Glutamatergic neuron (in vitro differentiated cells): ENCODE data around the gene SST. TPM values are rescaled to one million over a fixed set of nuclear protein-coding genes. Genes with fewer than 3 reads are reported as not detected.

Experiments
- DNase-seq: peaks from one replicate; pipeline ENCODE4 v3.0.0; 2022
- H3K27ac Mint-ChIP-seq: one replicate; pipeline ENCODE4 v1.8.0; 2020; ENCODE audit warnings: mild to moderate bottlenecking, mixed read lengths, inconsistent platforms; ENCODE audit not compliant: unreplicated experiment
- H3K27me3 Mint-ChIP-seq: one replicate; pipeline ENCODE4 v1.8.0; 2020; ENCODE audit warnings: mild to moderate bottlenecking, moderate library complexity, mixed read lengths, inconsistent platforms; ENCODE audit not compliant: unreplicated experiment
- H3K36me3 Mint-ChIP-seq: one replicate; pipeline ENCODE4 v1.8.0; 2020; ENCODE audit warnings: mild to moderate bottlenecking, mixed read lengths, inconsistent platforms; ENCODE audit not compliant: unreplicated experiment
- H3K4me1 Mint-ChIP-seq: one replicate; pipeline ENCODE4 v1.8.0; 2020; ENCODE audit warnings: mild to moderate bottlenecking, low read depth, mixed read lengths, inconsistent platforms; ENCODE audit not compliant: unreplicated experiment
- H3K4me3 Mint-ChIP-seq: one replicate; pipeline ENCODE4 v1.8.0; 2020; ENCODE audit warnings: mild to moderate bottlenecking, mixed read lengths, inconsistent platforms; ENCODE audit not compliant: unreplicated experiment
- H3K9me3 Mint-ChIP-seq: one replicate; pipeline ENCODE4 v1.8.0; 2020; ENCODE audit warnings: mild to moderate bottlenecking, moderate library complexity, mixed read lengths, inconsistent platforms; ENCODE audit not compliant: unreplicated experiment
- CTCF ChIP-seq: fragments of 200-600 bp; sonication (generic); IDR thresholded peaks from one replicate; pipeline ENCODE4 v1.5.0; 2021; ENCODE audit not compliant: partially characterized antibody, unreplicated experiment
- total RNA-seq: library from RNA; stranded (reverse); fragmentation: NEBNext Ultra II Directional; extraction: Animal tissue kit (Norgen Biotek cat#: 25700); gene quantifications from one replicate; pipeline ENCODE4 v1.2.1, GENCODE V29; 2021; ENCODE audit not compliant: unreplicated experiment

SST gene
- total RNA-seq, 1 donor from 2014 or later, result 1,741 TPM

GRCh38 chr3:187695449-187695848 is 25.3 kb upstream of the SST start:
- TF ChIP-seq CTCF, result no peak
- no peak overlapping the region for H3K4me3 Mint-ChIP-seq
- H3K4me1 Mint-ChIP-seq, result peaks cover 2% of the 10 kb centered on the region
- DNase-seq, result no peak
- peaks cover 6% of the 10 kb centered on the region for H3K9me3 Mint-ChIP-seq
- H3K27ac Mint-ChIP-seq, result no peak overlapping the region
- H3K27me3 Mint-ChIP-seq, result peaks cover 10% of the 10 kb centered on the region
- no peaks in the 10 kb centered on the region for H3K36me3 Mint-ChIP-seq

GRCh38 chr3:187694801-187695200 is 24.6 kb upstream of the SST start:
- Mint-ChIP-seq H3K4me1 (peaks cover 2% of the 10 kb centered on the region), H3K27ac (no peak overlapping the region)

GRCh38 chr3:187693431-187693830 is 23.2 kb upstream of the SST start:
- H3K27ac Mint-ChIP-seq, result no peak overlapping the region

More at GRCh38 chr3:187694801-187695200, 24.6 kb upstream of the SST start:
- no peak for TF ChIP-seq CTCF
- H3K36me3 Mint-ChIP-seq, result no peaks in the 10 kb centered on the region
- H3K4me3 Mint-ChIP-seq, result no peak overlapping the region
- peaks cover 4% of the 10 kb centered on the region for H3K9me3 Mint-ChIP-seq
- peaks cover 7% of the 10 kb centered on the region for H3K27me3 Mint-ChIP-seq
- DNase-seq, result no peak

GRCh38 chr3:187689984-187690383 is 19.8 kb upstream of the SST start:
- no peak for DNase-seq
- peaks cover 5% of the 10 kb centered on the region for H3K27me3 Mint-ChIP-seq
- no peaks in the 10 kb centered on the region for H3K9me3 Mint-ChIP-seq
- H3K4me3 Mint-ChIP-seq, result no peak overlapping the region
- H3K4me1 Mint-ChIP-seq, result no peaks in the 10 kb centered on the region
- no peak overlapping the region for H3K27ac Mint-ChIP-seq
- no peaks in the 10 kb centered on the region for H3K36me3 Mint-ChIP-seq
- no peak for TF ChIP-seq CTCF

More at GRCh38 chr3:187693431-187693830, 23.2 kb upstream of the SST start:
- Mint-ChIP-seq H3K27me3 (peaks cover 5% of the 10 kb centered on the region), H3K4me3 (no peak overlapping the region), H3K9me3 (peaks cover 2% of the 10 kb centered on the region), H3K36me3 (no peaks in the 10 kb centered on the region), H3K4me1 (peaks cover 2% of the 10 kb centered on the region)
- no peak for DNase-seq
- TF ChIP-seq CTCF, result no peak

GRCh38 chr3:187686621-187687273 is 16.6 kb upstream of the SST start:
- Mint-ChIP-seq H3K27me3 (no peaks in the 10 kb centered on the region), H3K9me3 (no peaks in the 10 kb centered on the region), H3K4me1 (no peaks in the 10 kb centered on the region)

More at GRCh38 chr3:187686621-187687273, 16.6 kb upstream of the SST start:
- no peak overlapping the region for H3K27ac Mint-ChIP-seq
- TF ChIP-seq CTCF, result no peak
- no peaks in the 10 kb centered on the region for H3K36me3 Mint-ChIP-seq
- no peak for DNase-seq
- H3K4me3 Mint-ChIP-seq, result no peak overlapping the region
